GM19035 (cell line): ENCODE data around the gene SOBP.
"Not testable (repeated sequence)": the region's sequence is repeated elsewhere in the genome, so short reads cannot be mapped to it uniquely, and the experiment has no call there.

Source experiments
- ATAC-seq: cut with Tn5 transposase; IDR thresholded peaks from one replicate; pipeline ENCODE4 v1.9.1; 2021; ENCODE audit not compliant: unreplicated experiment

The SOBP gene

GRCh38 chr6:107550241-107550840 is 60.4 kb downstream of the SOBP start:
- no peak for ATAC-seq

- no peak for ATAC-seq
Observed at GRCh38 chr6:107550906-107551305, 61.0 kb downstream of the SOBP start.

GRCh38 chr6:107553121-107553520 is 63.2 kb downstream of the SOBP start:
- ATAC-seq = not testable (repeated sequence)

GRCh38 chr6:107554326-107554725 is 64.4 kb downstream of the SOBP start:
- ATAC-seq = no peak

GRCh38 chr6:107554918-107555317 is 65.0 kb downstream of the SOBP start:
- no peak for ATAC-seq

GRCh38 chr6:107555449-107555848 is 65.5 kb downstream of the SOBP start:
- no peak for ATAC-seq

- ATAC-seq = no peak
Observed at GRCh38 chr6:107556082-107556481, 66.2 kb downstream of the SOBP start.

GRCh38 chr6:107557698-107558097 is 67.8 kb downstream of the SOBP start:
- ATAC-seq = no peak

- no peak for ATAC-seq
Observed at GRCh38 chr6:107560657-107561056, 70.7 kb downstream of the SOBP start.

- no peak for ATAC-seq
Observed at GRCh38 chr6:107561306-107561705, 71.4 kb downstream of the SOBP start.

GRCh38 chr6:107563694-107564588 is 74.0 kb downstream of the SOBP start:
- ATAC-seq = no peak

- no peak for ATAC-seq
Observed at GRCh38 chr6:107564589-107564951, 74.7 kb downstream of the SOBP start.

GRCh38 chr6:107565165-107565723 is 75.3 kb downstream of the SOBP start:
- ATAC-seq = no peak

- no peak for ATAC-seq
Observed at GRCh38 chr6:107567643-107568042, 77.7 kb downstream of the SOBP start.

- no peak for ATAC-seq
Observed at GRCh38 chr6:107569473-107569872, 79.6 kb downstream of the SOBP start.

- ATAC-seq = no peak
Observed at GRCh38 chr6:107571354-107571753, 81.4 kb downstream of the SOBP start.

GRCh38 chr6:107572886-107573285 is 83.0 kb downstream of the SOBP start:
- ATAC-seq = no peak

GRCh38 chr6:107574856-107575255 is 84.9 kb downstream of the SOBP start:
- ATAC-seq = no peak

- ATAC-seq = no peak
Observed at GRCh38 chr6:107576852-107577251, 86.9 kb downstream of the SOBP start.

GRCh38 chr6:107578642-107579341 is 88.9 kb downstream of the SOBP start:
- no peak for ATAC-seq

- ATAC-seq = no peak
Observed at GRCh38 chr6:107579456-107580056, 89.6 kb downstream of the SOBP start.
